ENCODE results near the gene FAIM.

FAIM gene

GRCh38 chr3:138629526-138629925 lies 21.0 kb downstream of the FAIM start:
- TF ChIP-seq CTCF (IDR thresholded peaks at IDR 0.05), result no peak

- TF ChIP-seq CTCF (IDR thresholded peaks at IDR 0.05), result no peak
Measured at GRCh38 chr3:138638641-138639040, 30.1 kb downstream of the FAIM start.

GRCh38 chr3:138640537-138640936 lies 32.0 kb downstream of the FAIM start:
- no peak for TF ChIP-seq CTCF (IDR thresholded peaks at IDR 0.05)

GRCh38 chr3:138642226-138642926 lies 33.8 kb downstream of the FAIM start:
- no peak for TF ChIP-seq CTCF (IDR thresholded peaks at IDR 0.05)

- no peak for TF ChIP-seq CTCF (IDR thresholded peaks at IDR 0.05)
Measured at GRCh38 chr3:138642927-138643253, 34.3 kb downstream of the FAIM start.

GRCh38 chr3:138646008-138646407 lies 37.4 kb downstream of the FAIM start:
- TF ChIP-seq CTCF (IDR thresholded peaks at IDR 0.05), result no peak

- TF ChIP-seq CTCF (IDR thresholded peaks at IDR 0.05), result no peak
Measured at GRCh38 chr3:138646513-138646912, 37.9 kb downstream of the FAIM start.

GRCh38 chr3:138649134-138649533 lies 40.6 kb downstream of the FAIM start:
- TF ChIP-seq CTCF (IDR thresholded peaks at IDR 0.05), result no peak

Measured in LNCAP (cell line).